PC-3 (cell line): ENCODE measurements around the gene PHETA1.

Source experiments
- EZH2 ChIP-seq: fragments of 300-600 bp; sonication (generic); IDR thresholded peaks from one replicate; pipeline ENCODE4 v1.6.1; 2017; ENCODE audit warnings: antibody characterized with exemption, mild to moderate bottlenecking, low read length; ENCODE audit not compliant: unreplicated experiment
- EZH2phosphoT487 ChIP-seq: fragments of 300-600 bp; sonication (generic); IDR thresholded peaks from 2 replicates; pipeline ENCODE4 v1.6.1; 2018; ENCODE audit warnings: mild to moderate bottlenecking, antibody characterized with exemption, low read length, borderline replicate concordance
- TF ChIP-seq, protein P1 (sequence below): fragments of 300-600 bp; sonication (generic); conservative IDR thresholded peaks from 2 replicates; pipeline ENCODE4 v1.5.1; 2017; ENCODE audit warnings: antibody characterized with exemption, low read depth, mild to moderate bottlenecking, low read length

DNA sequence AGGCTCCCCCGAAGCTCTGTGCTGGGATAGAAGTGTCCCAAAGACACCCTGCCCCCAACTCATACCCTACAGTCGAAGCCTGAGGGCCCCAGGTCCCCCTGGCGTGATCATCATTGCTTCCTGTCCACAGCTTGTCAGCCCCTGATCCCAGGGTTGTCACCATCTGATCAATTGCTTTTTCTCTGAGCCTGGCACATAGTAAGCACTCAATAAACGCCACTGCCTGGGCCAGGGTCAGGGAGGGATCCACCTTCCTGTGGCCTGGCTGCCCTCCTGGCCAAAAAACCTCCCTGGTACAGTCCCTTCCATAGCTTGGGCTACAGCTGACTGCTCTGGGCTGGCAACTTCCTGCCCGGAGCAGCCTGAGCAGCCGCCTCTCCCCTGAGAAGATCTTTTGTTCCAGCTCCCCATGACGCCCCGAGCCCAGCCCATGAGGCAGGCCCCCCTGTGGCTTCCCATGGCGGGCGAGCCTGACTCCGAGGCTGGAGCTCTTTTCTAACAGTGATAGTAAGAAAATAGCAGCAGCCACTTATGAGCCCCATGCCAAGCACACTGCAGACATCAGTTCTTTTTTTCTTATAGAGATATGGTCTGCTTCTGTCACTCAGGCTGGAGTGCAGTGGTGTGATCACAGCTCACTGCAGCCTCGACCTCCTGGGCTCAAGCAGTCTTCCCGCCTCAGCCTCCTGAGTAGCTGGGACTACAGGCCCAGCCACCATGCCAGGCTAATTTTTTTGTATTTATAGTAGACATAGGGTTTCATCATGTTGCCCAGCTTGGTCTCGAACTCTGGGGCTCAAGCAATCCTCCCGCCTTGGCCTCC lies 43.3 kb upstream of the PHETA1 start:
- TF ChIP-seq EZH2phosphoT487 = no peak
- TF ChIP-seq, protein P1, sequence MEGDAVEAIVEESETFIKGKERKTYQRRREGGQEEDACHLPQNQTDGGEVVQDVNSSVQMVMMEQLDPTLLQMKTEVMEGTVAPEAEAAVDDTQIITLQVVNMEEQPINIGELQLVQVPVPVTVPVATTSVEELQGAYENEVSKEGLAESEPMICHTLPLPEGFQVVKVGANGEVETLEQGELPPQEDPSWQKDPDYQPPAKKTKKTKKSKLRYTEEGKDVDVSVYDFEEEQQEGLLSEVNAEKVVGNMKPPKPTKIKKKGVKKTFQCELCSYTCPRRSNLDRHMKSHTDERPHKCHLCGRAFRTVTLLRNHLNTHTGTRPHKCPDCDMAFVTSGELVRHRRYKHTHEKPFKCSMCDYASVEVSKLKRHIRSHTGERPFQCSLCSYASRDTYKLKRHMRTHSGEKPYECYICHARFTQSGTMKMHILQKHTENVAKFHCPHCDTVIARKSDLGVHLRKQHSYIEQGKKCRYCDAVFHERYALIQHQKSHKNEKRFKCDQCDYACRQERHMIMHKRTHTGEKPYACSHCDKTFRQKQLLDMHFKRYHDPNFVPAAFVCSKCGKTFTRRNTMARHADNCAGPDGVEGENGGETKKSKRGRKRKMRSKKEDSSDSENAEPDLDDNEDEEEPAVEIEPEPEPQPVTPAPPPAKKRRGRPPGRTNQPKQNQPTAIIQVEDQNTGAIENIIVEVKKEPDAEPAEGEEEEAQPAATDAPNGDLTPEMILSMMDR = no peak
- TF ChIP-seq EZH2 = no peak
